Neural cell (in vitro differentiated cells): ENCODE measurements around the gene PAX2.

Source experiments
- EP300 ChIP-seq: fragments of 450-650 bp; conservative IDR thresholded peaks from 2 replicates; pipeline ENCODE4 v1.6.1; 2014; ENCODE audit warnings: antibody characterized with exemption, mild to moderate bottlenecking, moderate library complexity; ENCODE audit not compliant: poor library complexity, severe bottlenecking
- EZH2 ChIP-seq: fragments of 200-600, 300-800 bp; shearing (Covaris generic), sonication (generic); IDR thresholded peaks from 2 replicates; pipeline ENCODE4 v1.6.1; 2014; ENCODE audit warnings: antibody characterized with exemption, low read length, borderline replicate concordance, mild to moderate bottlenecking; ENCODE audit not compliant: insufficient read depth, poor library complexity, severe bottlenecking
- MXI1 ChIP-seq: fragments of 450-650 bp; conservative IDR thresholded peaks from 2 replicates; pipeline ENCODE4 v1.6.1; 2014; ENCODE audit warnings: antibody characterized with exemption, mild to moderate bottlenecking; ENCODE audit not compliant: poor library complexity, severe bottlenecking
- POLR2AphosphoS5 ChIP-seq: IDR thresholded peaks from 2 replicates; pipeline ENCODE4 v1.6.1; 2012
- RAD21 ChIP-seq: fragments of 450-650 bp; conservative IDR thresholded peaks from 2 replicates; pipeline ENCODE4 v1.6.1; 2014; ENCODE audit warnings: antibody characterized with exemption, mild to moderate bottlenecking, moderate library complexity
- REST ChIP-seq: IDR thresholded peaks from 2 replicates; pipeline ENCODE4 v1.6.1; 2012; ENCODE audit warnings: borderline replicate concordance
- SMC3 ChIP-seq: fragments of 450-650 bp; conservative IDR thresholded peaks from 2 replicates; pipeline ENCODE4 v1.6.1; 2014; ENCODE audit warnings: antibody characterized with exemption, mild to moderate bottlenecking, moderate library complexity; ENCODE audit not compliant: poor library complexity
- TAF1 ChIP-seq: IDR thresholded peaks from 2 replicates; pipeline ENCODE4 v1.6.1; 2012; ENCODE audit warnings: low read depth
- TF ChIP-seq, protein P1 (sequence below): fragments of 450-650 bp; IDR thresholded peaks from 2 replicates; pipeline ENCODE4 v1.5.1; 2014; ENCODE audit warnings: antibody characterized with exemption, mild to moderate bottlenecking, moderate library complexity; ENCODE audit not compliant: poor library complexity, severe bottlenecking

GRCh38 chr10:100729862-100730724 lies 15.3 kb upstream of the PAX2 start:
- TF ChIP-seq TAF1 (no peak), EP300 (no peak), POLR2AphosphoS5 (peak; percentile 22), MXI1 (no peak), REST (no peak), EZH2 (peak; percentile 91), RAD21 (no peak), SMC3 (no peak)
- TF ChIP-seq, protein P1, sequence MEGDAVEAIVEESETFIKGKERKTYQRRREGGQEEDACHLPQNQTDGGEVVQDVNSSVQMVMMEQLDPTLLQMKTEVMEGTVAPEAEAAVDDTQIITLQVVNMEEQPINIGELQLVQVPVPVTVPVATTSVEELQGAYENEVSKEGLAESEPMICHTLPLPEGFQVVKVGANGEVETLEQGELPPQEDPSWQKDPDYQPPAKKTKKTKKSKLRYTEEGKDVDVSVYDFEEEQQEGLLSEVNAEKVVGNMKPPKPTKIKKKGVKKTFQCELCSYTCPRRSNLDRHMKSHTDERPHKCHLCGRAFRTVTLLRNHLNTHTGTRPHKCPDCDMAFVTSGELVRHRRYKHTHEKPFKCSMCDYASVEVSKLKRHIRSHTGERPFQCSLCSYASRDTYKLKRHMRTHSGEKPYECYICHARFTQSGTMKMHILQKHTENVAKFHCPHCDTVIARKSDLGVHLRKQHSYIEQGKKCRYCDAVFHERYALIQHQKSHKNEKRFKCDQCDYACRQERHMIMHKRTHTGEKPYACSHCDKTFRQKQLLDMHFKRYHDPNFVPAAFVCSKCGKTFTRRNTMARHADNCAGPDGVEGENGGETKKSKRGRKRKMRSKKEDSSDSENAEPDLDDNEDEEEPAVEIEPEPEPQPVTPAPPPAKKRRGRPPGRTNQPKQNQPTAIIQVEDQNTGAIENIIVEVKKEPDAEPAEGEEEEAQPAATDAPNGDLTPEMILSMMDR, result no peak
